ENCODE results near the gene BCAS4.
"Not testable (repeated sequence)": the region's sequence is repeated elsewhere in the genome, so short reads cannot be mapped to it uniquely, and the experiment has no call there.

The BCAS4 gene

DNA sequence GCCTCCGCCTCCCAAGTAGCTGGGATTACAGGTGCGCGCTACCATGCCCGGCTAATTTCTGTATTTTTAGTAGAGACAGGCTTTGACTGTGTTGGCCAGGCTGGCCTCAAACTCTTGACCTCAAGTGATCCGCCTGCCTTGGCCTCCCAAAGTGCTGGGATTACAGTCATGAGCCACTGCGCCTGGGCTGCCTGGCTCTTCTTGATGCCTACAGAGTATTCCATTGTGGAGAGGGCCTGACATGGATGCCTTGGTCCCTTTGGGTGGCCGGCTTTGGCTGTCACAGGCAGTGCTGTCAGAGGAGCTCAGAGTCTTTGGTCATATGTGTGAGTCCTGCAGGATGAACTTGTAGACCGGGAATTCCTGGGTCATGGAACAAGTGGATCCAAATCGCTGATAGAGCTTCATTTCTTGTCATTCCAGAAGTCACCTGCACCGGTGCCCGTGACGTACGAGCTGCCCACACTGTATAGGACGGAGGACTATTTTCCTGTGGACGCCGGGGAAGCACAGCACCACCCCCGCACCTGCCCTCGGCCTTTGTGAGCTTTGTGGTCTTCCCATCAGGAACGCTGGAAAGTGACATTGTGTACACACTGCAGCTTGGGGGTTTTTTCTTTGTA lies 81.3 kb downstream of the BCAS4 start:
- Histone ChIP-seq H3K4me3 (ENCODE audit: low read length) (no peak overlapping the region), H3K4me1 (ENCODE audit: control insufficient read depth, insufficient read depth, low read length) (no peaks in the 10 kb centered on the region), H3K36me3 (ENCODE audit: control insufficient read depth, insufficient read depth, low read length, severe bottlenecking) (no peaks in the 10 kb centered on the region), H3K9me3 (ENCODE audit: control insufficient read depth, low read length) (no peaks in the 10 kb centered on the region), H3K9ac (ENCODE audit: low read length) (no peak overlapping the region), H3K27me3 (replicated peaks; ENCODE audit: control insufficient read depth, insufficient read depth, low read length) (no peaks in the 10 kb centered on the region)
- no peak for DNase-seq (ENCODE audit: low read depth)

GRCh38 chr20:50876816-50877215 lies 82.0 kb downstream of the BCAS4 start:
- H3K36me3 ChIP-seq (ENCODE audit: control insufficient read depth, insufficient read depth, low read length, severe bottlenecking), result no peaks in the 10 kb centered on the region
- H3K4me3 ChIP-seq (ENCODE audit: low read length), result no peak overlapping the region
- no peak for DNase-seq (ENCODE audit: low read depth)
- H3K9ac ChIP-seq (ENCODE audit: low read length), result no peak overlapping the region
- no peaks in the 10 kb centered on the region for H3K27me3 ChIP-seq (replicated peaks; ENCODE audit: control insufficient read depth, insufficient read depth, low read length)
- no peaks in the 10 kb centered on the region for H3K9me3 ChIP-seq (ENCODE audit: control insufficient read depth, low read length)
- H3K4me1 ChIP-seq (ENCODE audit: control insufficient read depth, insufficient read depth, low read length), result no peaks in the 10 kb centered on the region

DNA sequence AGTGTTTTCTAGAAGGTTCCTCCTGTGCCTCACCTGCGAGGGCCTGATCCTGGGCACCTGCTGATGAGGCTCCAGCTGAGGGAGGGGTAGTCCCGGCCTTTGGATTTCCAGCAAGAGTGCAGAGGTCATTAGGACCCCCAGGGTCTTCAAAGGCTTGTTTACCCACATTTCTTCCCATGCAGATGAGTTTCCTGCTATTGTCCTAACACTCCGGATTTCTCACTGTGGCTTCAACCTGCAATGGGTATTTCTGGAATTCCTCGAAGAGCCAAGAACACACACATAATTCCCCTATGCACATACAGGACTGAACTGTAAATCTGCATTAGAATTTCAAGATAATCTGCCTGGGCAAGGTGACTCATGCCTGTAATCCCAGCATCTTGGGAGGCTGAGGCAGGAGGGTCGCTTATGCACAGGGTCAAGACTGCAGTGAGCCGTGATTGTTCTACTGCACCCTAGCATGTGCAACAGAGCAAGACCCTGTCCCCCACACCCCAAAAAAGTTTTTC lies 82.4 kb downstream of the BCAS4 start:
- H3K9ac ChIP-seq (ENCODE audit: low read length), result no peak overlapping the region
- H3K27me3 ChIP-seq (replicated peaks; ENCODE audit: control insufficient read depth, insufficient read depth, low read length), result no peaks in the 10 kb centered on the region
- no peaks in the 10 kb centered on the region for H3K9me3 ChIP-seq (ENCODE audit: control insufficient read depth, low read length)
- no peak overlapping the region for H3K4me3 ChIP-seq (ENCODE audit: low read length)
- no peaks in the 10 kb centered on the region for H3K4me1 ChIP-seq (ENCODE audit: control insufficient read depth, insufficient read depth, low read length)
- H3K36me3 ChIP-seq (ENCODE audit: control insufficient read depth, insufficient read depth, low read length, severe bottlenecking), result no peaks in the 10 kb centered on the region
- no peak for DNase-seq (ENCODE audit: low read depth)

GRCh38 chr20:50879649-50880550 lies 85.0 kb downstream of the BCAS4 start:
- no peaks in the 10 kb centered on the region for H3K4me1 ChIP-seq (ENCODE audit: control insufficient read depth, insufficient read depth, low read length)
- H3K4me3 ChIP-seq (ENCODE audit: low read length), result no peak overlapping the region
- no peaks in the 10 kb centered on the region for H3K36me3 ChIP-seq (ENCODE audit: control insufficient read depth, insufficient read depth, low read length, severe bottlenecking)
- no peak for DNase-seq (ENCODE audit: low read depth)
- H3K27me3 ChIP-seq (replicated peaks; ENCODE audit: control insufficient read depth, insufficient read depth, low read length), result no peaks in the 10 kb centered on the region
- H3K9me3 ChIP-seq (ENCODE audit: control insufficient read depth, low read length), result no peaks in the 10 kb centered on the region
- H3K9ac ChIP-seq (ENCODE audit: low read length), result no peak overlapping the region

DNA sequence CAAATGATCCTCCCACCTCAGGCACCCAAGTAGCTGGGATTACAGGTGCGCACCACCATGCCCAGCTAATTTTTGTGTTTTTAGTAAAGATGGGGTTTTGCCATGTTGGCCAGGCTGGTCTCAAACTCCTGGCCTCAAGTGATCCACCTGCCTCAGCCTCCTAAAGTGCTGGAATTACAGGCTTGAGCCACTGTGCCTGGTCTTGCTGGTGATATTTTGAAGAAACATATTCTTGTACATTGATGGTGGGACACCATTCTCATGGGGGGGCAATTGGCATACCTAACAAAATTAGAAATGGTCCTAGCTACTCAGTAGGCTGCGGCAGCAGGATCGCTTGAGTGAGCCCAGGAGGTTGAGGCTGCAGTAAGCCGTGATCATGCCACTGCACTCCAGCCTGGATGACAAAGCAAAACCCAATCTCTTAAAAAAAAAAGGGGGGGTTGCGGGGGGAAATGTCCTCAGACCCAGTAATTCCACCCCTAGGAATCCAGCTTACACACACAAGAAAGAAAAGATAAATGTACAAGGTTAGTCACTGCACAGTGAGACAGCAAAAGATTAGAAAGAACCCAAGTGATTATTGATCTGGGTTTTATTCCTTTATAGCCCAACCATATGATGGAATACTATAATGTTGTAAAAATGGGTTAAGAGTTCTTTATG lies 87.0 kb downstream of the BCAS4 start:
- H3K9ac ChIP-seq (ENCODE audit: low read length); H3K4me1 ChIP-seq (ENCODE audit: control insufficient read depth, insufficient read depth, low read length); DNase-seq (ENCODE audit: low read depth); H3K36me3 ChIP-seq (ENCODE audit: control insufficient read depth, insufficient read depth, low read length, severe bottlenecking); H3K9me3 ChIP-seq (ENCODE audit: control insufficient read depth, low read length); H3K27me3 ChIP-seq (replicated peaks; ENCODE audit: control insufficient read depth, insufficient read depth, low read length); H3K4me3 ChIP-seq (ENCODE audit: low read length): not testable (repeated sequence)

- Histone ChIP-seq H3K27me3 (replicated peaks; ENCODE audit: control insufficient read depth, insufficient read depth, low read length) (no peaks in the 10 kb centered on the region), H3K9me3 (ENCODE audit: control insufficient read depth, low read length) (no peaks in the 10 kb centered on the region), H3K4me3 (ENCODE audit: low read length) (no peak overlapping the region), H3K4me1 (ENCODE audit: control insufficient read depth, insufficient read depth, low read length) (no peaks in the 10 kb centered on the region), H3K36me3 (ENCODE audit: control insufficient read depth, insufficient read depth, low read length, severe bottlenecking) (peaks cover 14% of the 10 kb centered on the region), H3K9ac (ENCODE audit: low read length) (no peak overlapping the region)
- no peak for DNase-seq (ENCODE audit: low read depth)
Measured at GRCh38 chr20:50883856-50884255, 89.0 kb downstream of the BCAS4 start.

DNA sequence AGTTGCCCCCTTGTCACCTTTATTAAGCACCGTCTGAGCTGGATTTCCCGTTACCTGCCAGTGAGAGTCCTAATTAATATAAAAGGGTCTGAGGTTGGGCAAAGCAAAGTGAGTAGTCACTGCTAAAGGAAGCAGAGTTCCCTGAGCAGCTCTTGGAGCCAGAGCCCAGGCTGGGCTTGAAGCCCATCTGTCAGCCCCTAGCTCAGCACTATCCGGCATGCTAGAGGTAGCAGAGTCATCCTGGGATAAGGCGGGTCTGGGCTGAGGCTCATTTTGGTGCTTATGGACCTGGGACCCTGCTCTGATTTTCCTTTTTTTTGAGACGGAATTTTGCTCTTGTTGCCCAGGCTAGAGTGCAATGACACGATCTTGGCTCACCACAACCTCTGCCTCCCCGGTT lies 90.2 kb downstream of the BCAS4 start:
- no peak overlapping the region for H3K9ac ChIP-seq (ENCODE audit: low read length)
- H3K27me3 ChIP-seq (replicated peaks; ENCODE audit: control insufficient read depth, insufficient read depth, low read length), result no peaks in the 10 kb centered on the region
- peaks cover 25% of the 10 kb centered on the region for H3K36me3 ChIP-seq (ENCODE audit: control insufficient read depth, insufficient read depth, low read length, severe bottlenecking)
- no peak for DNase-seq (ENCODE audit: low read depth)
- no peaks in the 10 kb centered on the region for H3K9me3 ChIP-seq (ENCODE audit: control insufficient read depth, low read length)
- H3K4me3 ChIP-seq (ENCODE audit: low read length), result no peak overlapping the region
- no peaks in the 10 kb centered on the region for H3K4me1 ChIP-seq (ENCODE audit: control insufficient read depth, insufficient read depth, low read length)

DNA sequence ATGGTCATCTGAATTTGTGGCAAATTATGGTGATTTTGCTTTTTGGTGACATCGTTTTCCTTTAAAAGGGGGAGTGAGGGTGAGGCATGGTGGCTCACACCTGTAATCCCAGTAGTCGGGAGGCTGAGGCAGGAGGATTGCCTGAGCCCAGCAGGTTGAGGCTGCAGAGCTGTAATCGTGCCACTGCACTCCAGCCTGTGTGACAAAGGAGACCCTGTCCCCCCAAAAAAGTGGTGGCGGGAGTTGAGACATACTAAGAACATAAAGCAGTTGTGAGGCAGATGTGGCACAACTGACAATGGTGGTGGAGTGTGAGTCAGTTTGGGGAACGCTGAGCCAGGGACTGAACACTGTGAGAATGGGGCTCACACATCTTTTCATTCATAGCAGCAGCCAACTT lies 90.9 kb downstream of the BCAS4 start:
- peaks cover 31% of the 10 kb centered on the region for H3K36me3 ChIP-seq (ENCODE audit: control insufficient read depth, insufficient read depth, low read length, severe bottlenecking)
- H3K27me3 ChIP-seq (replicated peaks; ENCODE audit: control insufficient read depth, insufficient read depth, low read length), result no peaks in the 10 kb centered on the region
- no peak overlapping the region for H3K9ac ChIP-seq (ENCODE audit: low read length)
- H3K9me3 ChIP-seq (ENCODE audit: control insufficient read depth, low read length), result no peaks in the 10 kb centered on the region
- no peaks in the 10 kb centered on the region for H3K4me1 ChIP-seq (ENCODE audit: control insufficient read depth, insufficient read depth, low read length)
- H3K4me3 ChIP-seq (ENCODE audit: low read length), result no peak overlapping the region
- DNase-seq (ENCODE audit: low read depth), result no peak

- no peaks in the 10 kb centered on the region for H3K4me1 ChIP-seq (ENCODE audit: control insufficient read depth, insufficient read depth, low read length)
- peaks cover 36% of the 10 kb centered on the region for H3K36me3 ChIP-seq (ENCODE audit: control insufficient read depth, insufficient read depth, low read length, severe bottlenecking)
- DNase-seq (ENCODE audit: low read depth), result no peak
- no peaks in the 10 kb centered on the region for H3K27me3 ChIP-seq (replicated peaks; ENCODE audit: control insufficient read depth, insufficient read depth, low read length)
- no peak overlapping the region for H3K4me3 ChIP-seq (ENCODE audit: low read length)
- H3K9me3 ChIP-seq (ENCODE audit: control insufficient read depth, low read length), result no peaks in the 10 kb centered on the region
- H3K9ac ChIP-seq (ENCODE audit: low read length), result no peak overlapping the region
Measured at GRCh38 chr20:50886184-50886790, 91.4 kb downstream of the BCAS4 start.

GRCh38 chr20:50887576-50887975 lies 92.7 kb downstream of the BCAS4 start:
- H3K4me3 ChIP-seq (ENCODE audit: low read length), result no peak overlapping the region
- H3K4me1 ChIP-seq (ENCODE audit: control insufficient read depth, insufficient read depth, low read length), result no peaks in the 10 kb centered on the region
- no peaks in the 10 kb centered on the region for H3K27me3 ChIP-seq (replicated peaks; ENCODE audit: control insufficient read depth, insufficient read depth, low read length)
- H3K9me3 ChIP-seq (ENCODE audit: control insufficient read depth, low read length), result no peaks in the 10 kb centered on the region
- DNase-seq (ENCODE audit: low read depth), result no peak
- no peak overlapping the region for H3K9ac ChIP-seq (ENCODE audit: low read length)
- peaks cover 49% of the 10 kb centered on the region for H3K36me3 ChIP-seq (ENCODE audit: control insufficient read depth, insufficient read depth, low read length, severe bottlenecking)

GRCh38 chr20:50891138-50891537 lies 96.3 kb downstream of the BCAS4 start:
- Histone ChIP-seq H3K4me1 (ENCODE audit: control insufficient read depth, insufficient read depth, low read length) (no peaks in the 10 kb centered on the region), H3K9ac (ENCODE audit: low read length) (no peak overlapping the region), H3K27me3 (replicated peaks; ENCODE audit: control insufficient read depth, insufficient read depth, low read length) (no peaks in the 10 kb centered on the region), H3K4me3 (ENCODE audit: low read length) (no peak overlapping the region), H3K9me3 (ENCODE audit: control insufficient read depth, low read length) (no peaks in the 10 kb centered on the region), H3K36me3 (ENCODE audit: control insufficient read depth, insufficient read depth, low read length, severe bottlenecking) (peaks cover 74% of the 10 kb centered on the region)
- DNase-seq (ENCODE audit: low read depth), result no peak

Measured in adipocyte (in vitro differentiated cells).